Choroid plexus epithelial cell (primary cell): Measurements from ENCODE around the gene TMEM252.
A peak's percentile ranks its signal among the peaks of the same experiment; 100 is the strongest.

ENCODE experiments used
- DNase-seq: peaks from one replicate; pipeline ENCODE4 v3.0.0-alpha.2; 2010; ENCODE audit warnings: low read depth
- H3K4me3 ChIP-seq: 2 replicates; pipeline ENCODE4 v1.5.1; 2011; ENCODE audit warnings: low read depth, mild to moderate bottlenecking, control low read depth, low read length, moderate library complexity
- CTCF ChIP-seq: conservative IDR thresholded peaks from 2 replicates; pipeline ENCODE4 v1.5.1; 2011; ENCODE audit warnings: low read depth, mild to moderate bottlenecking, control low read depth, inconsistent platforms, low read length, moderate library complexity

Gene TMEM252

DNA sequence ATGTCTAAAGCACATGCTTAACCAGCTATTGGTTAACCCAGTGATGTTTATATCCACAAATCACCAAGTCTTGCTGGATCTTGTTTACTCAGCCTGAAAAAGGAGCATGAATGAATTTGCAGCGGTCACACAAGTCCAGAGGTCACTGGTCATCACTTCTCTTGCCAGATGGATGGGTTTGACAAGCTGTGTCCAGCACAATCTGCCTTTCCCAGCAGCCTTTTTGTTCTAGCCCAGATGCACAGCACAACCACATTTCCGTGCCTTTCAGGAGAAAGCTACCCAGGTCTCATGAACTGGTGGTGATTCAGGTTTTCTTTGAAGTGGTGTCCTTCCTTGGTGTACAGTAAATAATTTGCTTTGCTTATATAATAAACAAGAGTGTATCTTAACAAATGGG lies 32.1 kb downstream of the TMEM252 start:
- no peak for DNase-seq
- no peak overlapping the region for H3K4me3 ChIP-seq
- no peak for TF ChIP-seq CTCF

DNA sequence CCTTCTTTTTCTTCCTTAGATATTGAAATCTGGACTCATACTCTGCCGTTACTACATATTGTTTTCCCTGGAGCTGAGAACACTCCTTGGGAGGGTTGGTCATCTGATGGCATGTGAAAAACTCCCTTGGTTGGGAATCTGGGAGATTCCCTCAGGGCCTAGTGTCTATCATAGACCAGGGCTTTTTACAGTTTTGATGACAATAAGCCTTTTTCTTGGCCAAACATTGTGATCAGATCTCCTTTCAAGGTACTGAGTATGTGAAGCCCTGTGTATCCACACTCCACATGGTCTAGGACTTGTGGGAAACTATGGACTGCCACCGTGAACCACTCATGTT lies 32.9 kb downstream of the TMEM252 start:
- no peak overlapping the region for H3K4me3 ChIP-seq
- no peak for DNase-seq
- TF ChIP-seq CTCF, result no peak

DNA sequence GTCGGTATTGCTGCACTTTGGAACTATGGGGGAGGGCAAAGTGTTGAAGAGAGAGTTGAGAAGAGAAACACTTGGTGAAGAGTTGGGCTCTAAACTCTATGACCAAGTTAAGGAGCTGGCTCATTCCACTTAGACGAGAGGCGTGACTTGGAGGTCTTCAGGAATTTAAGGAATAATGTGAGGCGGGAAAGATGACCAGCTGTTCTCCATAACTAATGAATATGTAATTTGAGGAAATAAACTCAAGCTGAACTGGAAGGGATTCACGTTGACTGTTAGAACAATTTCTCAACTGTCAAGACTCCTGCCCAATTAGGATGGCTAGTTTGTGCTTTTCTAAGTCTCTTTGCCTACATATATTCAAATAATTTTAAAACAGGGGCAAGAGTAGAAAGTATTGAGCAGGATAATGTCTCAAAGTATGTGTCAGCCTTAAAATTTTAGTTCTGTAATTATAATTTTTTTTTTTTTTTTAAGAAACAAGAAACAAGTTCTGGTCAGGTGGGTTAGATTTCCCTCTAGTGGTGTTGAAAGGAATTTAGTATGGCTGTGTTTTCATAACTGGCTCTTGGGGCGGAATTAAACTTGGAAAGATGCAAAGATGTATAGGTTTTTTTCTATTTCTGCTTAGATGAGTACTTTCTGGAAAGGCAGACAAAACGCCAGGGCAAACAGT lies 33.4 kb downstream of the TMEM252 start:
- DNase-seq, result peak; percentile 72
- TF ChIP-seq CTCF, result peak; percentile 58
- no peak overlapping the region for H3K4me3 ChIP-seq

DNA sequence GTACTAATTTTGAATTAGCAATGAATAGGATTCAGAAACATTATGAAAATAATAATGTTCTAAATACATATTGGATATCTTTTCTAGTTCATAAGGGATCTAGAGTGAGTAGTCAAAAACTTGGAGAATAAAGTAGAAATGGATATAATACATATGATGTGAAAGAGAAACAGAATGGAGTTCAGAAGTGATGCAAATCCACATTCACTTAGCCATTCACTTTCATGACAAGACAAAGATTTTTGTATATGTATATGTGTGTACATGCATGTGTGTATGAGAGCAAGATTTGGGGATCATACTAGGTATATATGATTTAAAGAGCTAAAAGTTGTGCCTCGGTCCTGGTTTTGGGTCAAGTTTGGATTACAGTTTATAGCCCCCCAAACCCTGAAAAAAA lies 34.1 kb downstream of the TMEM252 start:
- no peak overlapping the region for H3K4me3 ChIP-seq
- no peak for DNase-seq
- TF ChIP-seq CTCF, result no peak

DNA sequence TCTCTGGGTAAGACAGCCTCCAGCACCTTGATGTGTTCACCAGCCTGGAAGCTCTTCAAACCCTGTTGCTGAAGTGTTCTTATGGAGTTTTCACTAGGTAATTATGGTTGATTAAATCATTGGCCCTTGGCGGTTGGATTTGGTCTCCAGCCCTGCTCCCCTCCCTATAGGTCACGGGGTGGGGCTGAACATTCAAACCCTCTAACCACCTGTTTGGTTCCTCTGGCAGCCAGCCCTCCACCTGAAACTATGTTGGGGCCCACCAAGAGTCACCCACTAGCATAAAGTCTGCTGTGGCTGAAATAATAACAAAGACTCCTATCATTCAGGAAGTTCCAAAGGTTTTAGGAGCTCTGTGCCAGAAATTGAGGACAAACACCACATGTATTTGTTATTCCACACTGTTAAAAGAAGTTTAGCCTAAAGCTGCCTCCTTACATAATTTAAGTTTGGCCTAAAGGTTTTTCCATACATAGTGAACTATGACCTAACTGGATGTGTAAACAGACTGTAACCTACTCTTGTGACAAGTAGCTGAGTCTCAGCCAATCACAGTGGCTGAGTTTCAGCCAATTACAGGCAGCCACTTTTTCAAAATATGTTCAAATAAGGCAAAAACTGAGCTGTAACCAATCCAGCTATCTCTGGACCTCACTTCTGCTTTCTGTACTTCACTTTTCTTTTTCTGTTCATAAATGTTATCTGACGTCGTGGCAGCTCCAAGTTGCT lies 34.8 kb downstream of the TMEM252 start:
- no peak overlapping the region for H3K4me3 ChIP-seq
- no peak for TF ChIP-seq CTCF
- peak; percentile 35 for DNase-seq

DNA sequence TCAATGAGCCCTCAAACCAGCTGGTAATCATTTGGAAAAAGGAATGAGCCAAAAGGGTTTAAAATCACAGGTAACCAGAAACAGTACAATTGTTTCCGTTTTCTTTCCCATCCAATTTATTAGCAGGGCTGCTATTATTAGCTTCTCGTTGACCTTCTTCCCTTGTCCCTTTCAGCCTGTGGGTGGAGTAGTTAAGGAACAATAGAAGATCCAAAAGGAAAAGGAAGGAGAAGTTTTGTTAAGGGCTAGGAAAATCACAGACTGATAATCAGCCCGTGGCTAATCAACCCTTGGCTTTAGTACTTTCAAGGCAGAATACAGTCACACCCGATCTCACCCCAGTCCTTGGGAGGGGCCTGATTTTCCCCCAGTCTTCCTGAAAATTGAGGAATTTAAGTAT lies 38.4 kb downstream of the TMEM252 start:
- H3K4me3 ChIP-seq, result no peak overlapping the region

More for the DNA sequence above, 38.4 kb downstream of the TMEM252 start:
- TF ChIP-seq CTCF, result no peak
- DNase-seq, result no peak
